Keratinocyte (primary cell): ENCODE results near the gene CD247.

Source experiments
- CTCF ChIP-seq, 3 experiments: IDR thresholded peaks in 1 of 3; conservative IDR thresholded peaks in 1 of 3; optimal IDR thresholded peaks in 1 of 3; 2 replicates in 2 of 3; 3 replicates in 1 of 3; pipeline versions ENCODE3 to v1.5.1; 2011; ENCODE audit warnings: low read length in 3 of 3, mild to moderate bottlenecking in 3 of 3, moderate library complexity in 2 of 3, control low read depth in 1 of 3, inconsistent platforms in 1 of 3; ENCODE audit not compliant: insufficient read depth in 2 of 3; ENCODE audit errors: extremely low read depth in 1 of 3
- EZH2 ChIP-seq: IDR thresholded peaks from one replicate; pipeline ENCODE4 v1.6.1; 2012; ENCODE audit warnings: inconsistent platforms, mild to moderate bottlenecking, low read length, moderate library complexity

GRCh38 chr1:167526667-167527383 lies 8.5 kb upstream of the CD247 start:
- no peak for TF ChIP-seq CTCF (optimal IDR thresholded peaks at IDR 0.05 in 1 of 3, IDR thresholded peaks at IDR 0.05 in 1 of 3, conservative IDR thresholded peaks at IDR 0.05 in 1 of 3; ENCODE audit: extremely low read depth in 1 of 3, insufficient read depth in 2 of 3, low read length in 3 of 3)
- TF ChIP-seq EZH2 = no peak
